Body of pancreas (tissue), 4 donors: Measurements from ENCODE around the gene FAAH. TPM values are rescaled to one million over a fixed set of nuclear protein-coding genes. Genes with fewer than 3 reads are reported as not detected.

Experiments used
- ATAC-seq: fragments of 150-250 bp; one replicate; pipeline ENCODE4 v1.9.1; 2016
- DNase-seq, 4 donors: peaks; one replicate each; pipeline ENCODE4 v3.0.0-alpha.2; 2019
- H3K27ac ChIP-seq, 4 donors: fragments of 200-600 bp; sonication (generic); 1 replicate in 3 of 4; 2 replicates in 1 of 4; pipeline versions ENCODE4 v1.5.1 to v1.6.1; 2016 to 2019; ENCODE audit warnings: mild to moderate bottlenecking in 1 of 4, mixed read lengths in 1 of 4, moderate library complexity in 1 of 4
- H3K27me3 ChIP-seq, 2 donors: fragments of 200-600 bp; sonication (generic); one replicate each; pipeline ENCODE4 v1.6.0; 2016; ENCODE audit warnings: mild to moderate bottlenecking in 1 of 2
- H3K36me3 ChIP-seq, 2 donors: fragments of 200-600 bp; sonication (generic); replicated peaks in 1 of 2; 2 replicates each; pipeline ENCODE4 v1.5.1; 2016; ENCODE audit warnings: low read depth in 2 of 2; ENCODE audit not compliant: insufficient read depth in 1 of 2
- H3K4me1 ChIP-seq: fragments of 200-600 bp; sonication (generic); one replicate; pipeline ENCODE4 v1.6.0; 2016
- H3K4me3 ChIP-seq, 2 donors: fragments of 200-600 bp; sonication (generic); 1 replicate in 1 of 2; 2 replicates in 1 of 2; pipeline ENCODE4 v1.5.1; 2016 to 2019
- H3K9me3 ChIP-seq, 3 donors: fragments of 200-600 bp; sonication (generic); 1 replicate in 2 of 3; 2 replicates in 1 of 3; pipeline ENCODE4 v1.5.1; 2016
- POLR2A ChIP-seq, 3 donors: fragments of 450-650 bp; IDR thresholded peaks; one replicate each; pipeline ENCODE4 v1.6.1; 2016; ENCODE audit warnings: antibody characterized with exemption in 3 of 3, mild to moderate bottlenecking in 2 of 3
- WGBS, 2 donors: methylation state at CpG; one replicate each; pipeline ENCODE4 v1.1.5; 2017; 5-methylcytosine and 5-hydroxymethylcytosine counted together
- intact Hi-C: fragments of 100-400 bp; cut with DNase I; formaldehyde crosslinking; loops from one replicate; pipeline ENCODE4 v1.15.1; 2023
- total RNA-seq, 2 donors: library from RNA; depleted of rRNA; stranded (reverse); fragments of >200 nt; gene quantifications; one replicate each; pipeline ENCODE4 v1.1.0, GENCODE V29; 2016
- TF ChIP-seq, protein P1 (sequence below), 7 experiments: fragments of 450-650 bp in 4 of 7; fragments of 200-600 bp in 3 of 7; sonication (generic) in 3 of 7; IDR thresholded peaks; one replicate each; pipeline ENCODE4 v1.5.1; 2016 to 2019; ENCODE audit warnings: antibody characterized with exemption in 7 of 7

The FAAH gene
- total RNA-seq, 2 donors from 2014 or later = 47.0 to 86.4 TPM

DNA sequence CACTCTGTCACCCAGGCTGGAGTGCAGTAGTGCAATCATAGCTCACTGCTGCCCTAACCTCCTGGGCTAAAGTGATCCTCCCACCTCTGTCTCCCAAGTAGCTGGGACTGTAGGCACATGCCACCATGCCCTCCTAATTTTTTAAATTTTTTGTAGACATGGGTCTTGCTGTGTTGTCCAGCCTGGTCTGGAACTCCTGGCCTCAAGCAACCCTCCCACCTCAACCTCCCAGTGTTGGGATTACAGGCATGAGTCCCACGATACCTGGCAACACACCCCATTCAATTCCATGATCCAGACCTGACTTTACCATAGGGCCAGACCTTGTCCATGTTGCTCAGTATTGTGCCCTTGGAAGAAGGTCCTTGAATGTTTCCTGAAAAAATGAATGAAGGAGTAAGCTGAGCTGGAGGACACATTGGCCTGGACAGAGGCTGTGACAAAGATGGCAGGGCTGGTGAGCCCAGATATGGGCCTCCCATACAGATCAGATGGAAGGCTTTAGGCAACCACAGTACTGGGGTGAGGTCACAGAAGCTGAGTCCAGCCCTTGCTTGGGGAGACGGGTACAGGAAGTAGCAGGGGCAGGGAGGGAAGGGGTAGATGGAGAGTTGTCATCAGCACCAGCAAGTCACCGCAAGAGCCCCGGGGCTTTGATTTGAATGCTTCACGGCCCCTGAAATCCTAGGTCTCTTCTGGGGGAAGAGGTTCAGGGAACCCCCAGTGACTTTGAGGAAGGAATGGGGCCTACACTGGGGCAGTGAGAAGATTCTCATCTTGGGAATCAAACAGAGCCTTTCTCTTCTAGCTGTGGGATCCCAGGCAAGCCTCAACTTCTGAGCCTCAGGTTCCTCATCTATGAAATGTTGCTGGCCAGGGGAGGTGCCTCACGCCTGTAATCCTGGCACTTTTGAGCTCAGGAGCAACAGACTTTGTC, 55.4 kb downstream of the FAAH start:
- no peak for ATAC-seq
- H3K27me3 ChIP-seq = peaks cover 0 to 9% of the 10 kb centered on the region in 2 donors
- H3K4me1 ChIP-seq = peaks cover 4% of the 10 kb centered on the region
- H3K36me3 ChIP-seq = no peaks in the 10 kb centered on the region
- no peaks in the 10 kb centered on the region for H3K9me3 ChIP-seq
- intact Hi-C loops = loop anchor here (5.0 kb wide), 1 partner anchor 93 kb away; no protein-coding TSS in a partner anchor
- H3K4me3 ChIP-seq = no peak overlapping the region
- H3K27ac ChIP-seq = no peak overlapping the region
- WGBS, 2 donors = 79 to 87% methylated on average over 5 to 6 of the region's 6 CpGs
- no peak for DNase-seq
- TF ChIP-seq, protein P1, sequence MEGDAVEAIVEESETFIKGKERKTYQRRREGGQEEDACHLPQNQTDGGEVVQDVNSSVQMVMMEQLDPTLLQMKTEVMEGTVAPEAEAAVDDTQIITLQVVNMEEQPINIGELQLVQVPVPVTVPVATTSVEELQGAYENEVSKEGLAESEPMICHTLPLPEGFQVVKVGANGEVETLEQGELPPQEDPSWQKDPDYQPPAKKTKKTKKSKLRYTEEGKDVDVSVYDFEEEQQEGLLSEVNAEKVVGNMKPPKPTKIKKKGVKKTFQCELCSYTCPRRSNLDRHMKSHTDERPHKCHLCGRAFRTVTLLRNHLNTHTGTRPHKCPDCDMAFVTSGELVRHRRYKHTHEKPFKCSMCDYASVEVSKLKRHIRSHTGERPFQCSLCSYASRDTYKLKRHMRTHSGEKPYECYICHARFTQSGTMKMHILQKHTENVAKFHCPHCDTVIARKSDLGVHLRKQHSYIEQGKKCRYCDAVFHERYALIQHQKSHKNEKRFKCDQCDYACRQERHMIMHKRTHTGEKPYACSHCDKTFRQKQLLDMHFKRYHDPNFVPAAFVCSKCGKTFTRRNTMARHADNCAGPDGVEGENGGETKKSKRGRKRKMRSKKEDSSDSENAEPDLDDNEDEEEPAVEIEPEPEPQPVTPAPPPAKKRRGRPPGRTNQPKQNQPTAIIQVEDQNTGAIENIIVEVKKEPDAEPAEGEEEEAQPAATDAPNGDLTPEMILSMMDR (IDR thresholded peaks at IDR 0.05) = no peak
- TF ChIP-seq POLR2A (IDR thresholded peaks at IDR 0.05) = no peak

DNA sequence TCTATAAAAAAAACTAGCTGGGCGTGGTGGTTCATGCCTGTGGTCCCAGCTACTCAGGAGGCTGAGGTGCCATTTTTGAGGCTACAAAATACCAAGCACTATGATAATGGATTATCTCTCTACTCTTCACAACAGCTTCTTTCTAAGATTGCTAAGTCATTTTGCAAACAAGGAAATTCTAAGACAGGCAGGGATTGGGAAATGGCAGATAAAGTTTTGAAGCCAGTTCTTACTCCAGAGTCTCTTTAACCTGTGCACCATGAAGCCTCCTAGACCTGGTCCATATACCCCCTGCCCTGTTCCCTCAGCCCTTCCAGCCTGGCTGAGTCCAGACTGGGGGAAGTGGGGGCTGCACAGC, 56.0 kb downstream of the FAAH start:
- H3K4me3 ChIP-seq = no peak overlapping the region
- 78 to 88% methylated on average over 1 of the region's 1 CpG for WGBS, 2 donors
- TF ChIP-seq, protein P1 (IDR thresholded peaks at IDR 0.05) = no peak
- TF ChIP-seq POLR2A (IDR thresholded peaks at IDR 0.05) = no peak
- H3K27me3 ChIP-seq = peaks cover 0 to 9% of the 10 kb centered on the region in 2 donors
- ATAC-seq = no peak
- no peaks in the 10 kb centered on the region for H3K9me3 ChIP-seq
- H3K4me1 ChIP-seq = peaks cover 4% of the 10 kb centered on the region
- no peak overlapping the region for H3K27ac ChIP-seq
- H3K36me3 ChIP-seq = no peaks in the 10 kb centered on the region
- intact Hi-C loops = no loop called here
- no peak for DNase-seq

DNA sequence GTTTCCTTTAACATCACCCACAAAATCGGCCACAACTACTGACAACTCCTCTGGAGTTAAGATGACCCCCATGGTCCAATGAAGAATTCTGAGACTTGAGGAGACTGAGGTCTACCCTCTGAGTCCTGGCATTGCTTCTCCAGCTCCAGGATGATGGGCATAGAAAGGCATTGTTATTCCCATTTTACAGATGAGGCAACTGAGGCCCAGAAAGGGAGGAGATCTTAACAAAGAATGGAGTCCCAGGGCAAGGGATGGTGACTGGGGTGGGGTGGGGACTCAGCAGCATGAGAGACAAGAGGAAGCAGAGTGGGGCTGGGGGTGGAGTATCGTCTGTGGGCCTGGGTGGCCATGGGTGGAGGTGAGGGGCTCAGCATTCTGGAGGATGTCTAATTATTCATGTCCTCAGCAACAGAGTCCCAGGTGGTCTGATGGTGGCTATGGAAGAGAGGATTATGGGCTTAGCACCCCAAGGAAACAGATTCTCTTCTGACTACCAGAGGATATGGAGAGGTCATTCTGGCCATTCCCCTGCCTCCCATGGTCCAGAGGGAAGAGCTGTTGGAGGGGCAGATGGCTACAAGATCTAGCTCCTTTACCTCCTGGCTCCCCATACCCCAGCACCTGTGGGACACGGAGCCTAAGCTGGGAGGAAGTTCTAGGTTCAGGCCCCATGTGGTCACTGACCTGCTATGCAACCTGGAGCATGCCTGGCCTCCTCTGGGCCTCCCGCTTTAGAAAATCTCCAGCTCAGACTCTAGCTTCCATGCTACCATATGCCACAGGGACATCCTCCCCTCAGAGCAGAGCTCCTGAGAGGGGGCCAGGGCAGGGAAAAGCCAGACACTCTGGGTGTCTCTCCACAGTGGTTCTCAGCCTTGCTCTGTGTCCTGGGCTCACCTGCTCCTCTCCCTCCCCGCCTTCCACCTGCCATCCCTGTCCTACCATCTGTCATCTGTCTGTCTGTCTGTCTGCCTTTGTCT, 58.1 kb downstream of the FAAH start:
- Histone ChIP-seq H3K27ac (no peak overlapping the region), H3K27me3 (peaks cover 0 to 9% of the 10 kb centered on the region in 2 donors), H3K36me3 (no peaks in the 10 kb centered on the region), H3K9me3 (no peaks in the 10 kb centered on the region), H3K4me3 (no peak overlapping the region), H3K4me1 (peaks cover 4% of the 10 kb centered on the region)
- TF ChIP-seq POLR2A (IDR thresholded peaks at IDR 0.05) = no peak
- 81 to 82% methylated on average over 5 of the region's 5 CpGs for WGBS, 2 donors
- ATAC-seq (no peak), DNase-seq (no peak)
- intact Hi-C loops = no loop called here

DNA sequence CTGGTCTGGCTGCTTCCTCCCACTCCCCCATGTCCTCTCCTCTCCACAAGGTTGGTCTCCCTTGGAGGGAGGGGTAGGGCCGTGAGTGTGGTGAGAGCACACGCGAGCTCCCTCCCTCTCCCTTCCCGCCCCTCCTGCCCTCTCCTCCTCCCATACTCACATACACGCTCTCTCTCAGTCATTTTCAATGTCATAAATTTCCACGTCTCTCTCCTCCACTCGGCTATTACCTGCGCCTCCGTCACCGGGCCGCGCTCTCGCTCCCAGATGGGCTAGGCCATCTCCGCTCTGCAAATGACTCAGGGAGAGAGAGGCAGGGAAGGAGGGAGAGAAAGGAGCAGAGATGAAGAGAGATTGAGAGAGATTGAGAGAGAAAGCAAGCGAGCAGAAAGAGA, 58.8 kb downstream of the FAAH start:
- DNase-seq (no peak), ATAC-seq (no peak)
- Histone ChIP-seq H3K9me3 (no peaks in the 10 kb centered on the region), H3K27ac (no peak overlapping the region), H3K4me1 (peaks cover 4% of the 10 kb centered on the region), H3K36me3 (no peaks in the 10 kb centered on the region), H3K27me3 (peaks cover 0 to 3% of the 10 kb centered on the region in 2 donors), H3K4me3 (no peak overlapping the region)
- intact Hi-C loops = no loop called here
- 76 to 78% methylated on average over 15 of the region's 15 CpGs for WGBS, 2 donors
- no peak for TF ChIP-seq POLR2A (IDR thresholded peaks at IDR 0.05)
- TF ChIP-seq, protein P1 (IDR thresholded peaks at IDR 0.05) = no peak

DNA sequence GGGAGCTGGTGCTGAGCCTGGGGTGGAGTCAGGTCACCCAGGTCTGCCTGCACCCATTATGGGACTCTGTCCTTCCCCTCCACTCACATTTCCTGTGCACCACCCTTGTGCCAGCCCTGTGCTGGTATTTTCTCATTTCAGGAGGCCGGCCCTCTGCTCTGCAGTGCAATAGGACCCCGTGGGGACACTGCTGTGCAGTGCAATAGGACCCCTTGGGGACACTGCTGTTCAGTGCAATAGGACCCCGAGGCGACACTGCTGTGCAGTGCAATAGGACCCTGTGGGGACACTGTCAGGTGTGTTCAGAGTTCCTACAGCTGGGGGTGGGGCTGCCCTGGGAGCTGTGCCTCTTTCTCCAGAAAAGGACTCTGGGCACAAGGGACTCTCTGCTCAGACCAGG, 59.3 kb downstream of the FAAH start:
- TF ChIP-seq, protein P1 (IDR thresholded peaks at IDR 0.05) = no peak
- TF ChIP-seq POLR2A (IDR thresholded peaks at IDR 0.05) = no peak
- no peak for ATAC-seq
- Histone ChIP-seq H3K9me3 (no peaks in the 10 kb centered on the region), H3K36me3 (no peaks in the 10 kb centered on the region), H3K4me1 (peaks cover under 1% of the 10 kb centered on the region), H3K27me3 (no peaks in the 10 kb centered on the region), H3K27ac (no peak overlapping the region), H3K4me3 (no peak overlapping the region)
- intact Hi-C loops = no loop called here
- DNase-seq = no peak
- 77% methylated on average over 4 of the region's 4 CpGs; no CpG with 5 or more reads in 1 of the 2 donors for WGBS, 2 donors
